Transverse colon (tissue), 4 donors: Measurements from ENCODE around the gene FZD10. TPM values are rescaled to one million over a fixed set of nuclear protein-coding genes. Genes with fewer than 3 reads are reported as not detected.

ENCODE experiments used
- DNase-seq: peaks from one replicate; pipeline ENCODE4 v3.0.0-alpha.2; 2019
- H3K27ac ChIP-seq, 4 donors: fragments of 200-600 bp; sonication (generic); 2 replicates each; pipeline ENCODE4 v1.5.1; 2016 to 2018; ENCODE audit warnings: inconsistent platforms in 4 of 4
- H3K27me3 ChIP-seq: fragments of 200-600 bp; sonication (generic); 2 replicates; pipeline ENCODE4 v1.5.1; 2017; ENCODE audit warnings: inconsistent platforms
- H3K36me3 ChIP-seq, 4 donors: fragments of 200-600 bp; sonication (generic); 2 replicates each; pipeline ENCODE4 v1.5.1; 2017 to 2019; ENCODE audit warnings: inconsistent platforms in 4 of 4
- H3K4me1 ChIP-seq, 4 donors: fragments of 200-600 bp; sonication (generic); 2 replicates each; pipeline ENCODE4 v1.5.1; 2017 to 2020; ENCODE audit warnings: inconsistent platforms in 4 of 4
- H3K4me3 ChIP-seq, 4 donors: fragments of 200-600 bp; sonication (generic); 1 replicate in 1 of 4; 2 replicates in 3 of 4; pipeline versions ENCODE4 v1.5.1 to v1.6.1; 2017 to 2019; ENCODE audit warnings: inconsistent platforms in 4 of 4
- H3K9me3 ChIP-seq, 2 donors: fragments of 200-600 bp; sonication (generic); 2 replicates each; pipeline ENCODE4 v1.5.1; 2017 to 2019; ENCODE audit warnings: inconsistent platforms in 2 of 2
- EP300 ChIP-seq: sonication (generic); formaldehyde crosslinking; IDR thresholded peaks from one replicate; pipeline ENCODE4 v1.6.1; 2017; ENCODE audit warnings: antibody characterized with exemption, low read depth
- POLR2A ChIP-seq: fragments of 450-650 bp; IDR thresholded peaks from one replicate; pipeline ENCODE4 v1.6.1; 2016; ENCODE audit warnings: antibody characterized with exemption, mild to moderate bottlenecking, moderate library complexity
- POLR2AphosphoS5 ChIP-seq, 3 donors: sonication (generic); formaldehyde crosslinking; IDR thresholded peaks; one replicate each; pipeline ENCODE4 v1.6.1; 2016; ENCODE audit warnings: antibody characterized with exemption in 3 of 3
- WGBS, 2 donors: methylation state at CpG; one replicate each; pipeline ENCODE4 v1.1.5; 2018; ENCODE audit warnings: low coverage in 1 of 2; 5-methylcytosine and 5-hydroxymethylcytosine counted together
- in situ Hi-C, 4 donors: fragments of 200-750 bp; cut with MboI; loops; one replicate each; pipeline versions ENCODE4 v1.15.0 to v1.15.1; 2017; ENCODE audit warnings: low sequenced_read_pairs in 3 of 4, low pct_ligation_motif_present in 1 of 4, low pct_unique_long_range_greater_than_20kb in 1 of 4
- intact Hi-C: fragments of 100-400 bp; cut with DNase I; formaldehyde crosslinking; loops from one replicate; pipeline ENCODE4 v1.15.1; 2023; ENCODE audit warnings: low total_unique reads
- total RNA-seq, 4 donors: library from RNA; depleted of rRNA; stranded (reverse); fragments of >200 nt; gene quantifications; one replicate each; pipeline ENCODE4 v1.1.0, GENCODE V29; 2016
- TF ChIP-seq, protein P1 (sequence below), 5 experiments: fragments of 200-600 bp in 3 of 5; fragments of 450-650 bp in 2 of 5; sonication (generic) in 3 of 5; IDR thresholded peaks; 1 replicate in 2 of 5; 2 replicates in 3 of 5; pipeline ENCODE4 v1.5.1; 2016 to 2017; ENCODE audit warnings: antibody characterized with exemption in 5 of 5, inconsistent platforms in 3 of 5, mild to moderate bottlenecking in 2 of 5, moderate library complexity in 1 of 5

The FZD10 gene
- total RNA-seq, 4 donors from 2014 or later: 0.32 to 0.68 TPM; not detected in 2

- no peak overlapping the region for H3K27ac ChIP-seq
- no peaks in the 10 kb centered on the region for H3K36me3 ChIP-seq
- TF ChIP-seq POLR2A (no peak), EP300 (no peak), POLR2AphosphoS5 (IDR thresholded peaks at IDR 0.05) (no peak)
- TF ChIP-seq, protein P1, sequence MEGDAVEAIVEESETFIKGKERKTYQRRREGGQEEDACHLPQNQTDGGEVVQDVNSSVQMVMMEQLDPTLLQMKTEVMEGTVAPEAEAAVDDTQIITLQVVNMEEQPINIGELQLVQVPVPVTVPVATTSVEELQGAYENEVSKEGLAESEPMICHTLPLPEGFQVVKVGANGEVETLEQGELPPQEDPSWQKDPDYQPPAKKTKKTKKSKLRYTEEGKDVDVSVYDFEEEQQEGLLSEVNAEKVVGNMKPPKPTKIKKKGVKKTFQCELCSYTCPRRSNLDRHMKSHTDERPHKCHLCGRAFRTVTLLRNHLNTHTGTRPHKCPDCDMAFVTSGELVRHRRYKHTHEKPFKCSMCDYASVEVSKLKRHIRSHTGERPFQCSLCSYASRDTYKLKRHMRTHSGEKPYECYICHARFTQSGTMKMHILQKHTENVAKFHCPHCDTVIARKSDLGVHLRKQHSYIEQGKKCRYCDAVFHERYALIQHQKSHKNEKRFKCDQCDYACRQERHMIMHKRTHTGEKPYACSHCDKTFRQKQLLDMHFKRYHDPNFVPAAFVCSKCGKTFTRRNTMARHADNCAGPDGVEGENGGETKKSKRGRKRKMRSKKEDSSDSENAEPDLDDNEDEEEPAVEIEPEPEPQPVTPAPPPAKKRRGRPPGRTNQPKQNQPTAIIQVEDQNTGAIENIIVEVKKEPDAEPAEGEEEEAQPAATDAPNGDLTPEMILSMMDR (IDR thresholded peaks at IDR 0.05): no peak
- H3K27me3 ChIP-seq: peaks cover 78% of the 10 kb centered on the region
- H3K4me3 ChIP-seq: no peak overlapping the region
- no peaks in the 10 kb centered on the region for H3K9me3 ChIP-seq
- no peak for DNase-seq
- in situ Hi-C loops (no loop called here), intact Hi-C loops (no loop called here)
- H3K4me1 ChIP-seq: peaks cover 0 to 20% (median 9%) of the 10 kb centered on the region in 4 donors
- 61% methylated on average over 48 of the region's 71 CpGs; no CpG with 5 or more reads in 1 of the 2 donors for WGBS, 2 donors
Measured at GRCh38 chr12:130163461-130164215, 1.4 kb downstream of the FZD10 start.

DNA sequence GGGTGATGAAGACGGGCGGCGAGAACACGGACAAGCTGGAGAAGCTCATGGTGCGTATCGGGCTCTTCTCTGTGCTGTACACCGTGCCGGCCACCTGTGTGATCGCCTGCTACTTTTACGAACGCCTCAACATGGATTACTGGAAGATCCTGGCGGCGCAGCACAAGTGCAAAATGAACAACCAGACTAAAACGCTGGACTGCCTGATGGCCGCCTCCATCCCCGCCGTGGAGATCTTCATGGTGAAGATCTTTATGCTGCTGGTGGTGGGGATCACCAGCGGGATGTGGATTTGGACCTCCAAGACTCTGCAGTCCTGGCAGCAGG is 1.9 kb downstream of the FZD10 start:
- WGBS, 2 donors: 66% methylated on average over 18 of the region's 18 CpGs; no CpG with 5 or more reads in 1 of the 2 donors
- H3K4me3 ChIP-seq: no peak overlapping the region
- in situ Hi-C loops (no loop called here), intact Hi-C loops (no loop called here)
- no peaks in the 10 kb centered on the region for H3K36me3 ChIP-seq
- DNase-seq: no peak
- TF ChIP-seq, protein P1 (IDR thresholded peaks at IDR 0.05): no peak
- TF ChIP-seq EP300: no peak
- no peak for TF ChIP-seq POLR2AphosphoS5 (IDR thresholded peaks at IDR 0.05)
- TF ChIP-seq POLR2A: no peak
- peaks cover 0 to 20% (median 9%) of the 10 kb centered on the region in 4 donors for H3K4me1 ChIP-seq
- no peak overlapping the region for H3K27ac ChIP-seq
- no peaks in the 10 kb centered on the region for H3K9me3 ChIP-seq
- H3K27me3 ChIP-seq: peaks cover 76% of the 10 kb centered on the region

DNA sequence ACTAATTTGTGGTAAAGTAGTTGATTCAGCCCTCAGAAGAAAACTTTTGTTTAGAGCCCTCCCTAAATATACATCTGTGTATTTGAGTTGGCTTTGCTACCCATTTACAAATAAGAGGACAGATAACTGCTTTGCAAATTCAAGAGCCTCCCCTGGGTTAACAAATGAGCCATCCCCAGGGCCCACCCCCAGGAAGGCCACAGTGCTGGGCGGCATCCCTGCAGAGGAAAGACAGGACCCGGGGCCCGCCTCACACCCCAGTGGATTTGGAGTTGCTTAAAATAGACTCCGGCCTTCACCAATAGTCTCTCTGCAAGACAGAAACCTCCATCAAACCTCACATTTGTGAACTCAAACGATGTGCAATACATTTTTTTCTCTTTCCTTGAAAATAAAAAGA is 2.7 kb downstream of the FZD10 start:
- Histone ChIP-seq H3K9me3 (no peaks in the 10 kb centered on the region), H3K27me3 (peaks cover 73% of the 10 kb centered on the region), H3K27ac (no peak overlapping the region), H3K4me3 (no peak overlapping the region), H3K36me3 (no peaks in the 10 kb centered on the region), H3K4me1 (peaks cover 0 to 20% (median 9%) of the 10 kb centered on the region in 4 donors)
- no peak for DNase-seq
- WGBS, 2 donors: 32 to 59% methylated on average over 2 to 5 of the region's 5 CpGs
- TF ChIP-seq EP300: no peak
- TF ChIP-seq POLR2AphosphoS5 (IDR thresholded peaks at IDR 0.05): no peak
- TF ChIP-seq, protein P1 (IDR thresholded peaks at IDR 0.05): no peak
- TF ChIP-seq POLR2A: no peak
- in situ Hi-C loops (no loop called here), intact Hi-C loops (no loop called here)

DNA sequence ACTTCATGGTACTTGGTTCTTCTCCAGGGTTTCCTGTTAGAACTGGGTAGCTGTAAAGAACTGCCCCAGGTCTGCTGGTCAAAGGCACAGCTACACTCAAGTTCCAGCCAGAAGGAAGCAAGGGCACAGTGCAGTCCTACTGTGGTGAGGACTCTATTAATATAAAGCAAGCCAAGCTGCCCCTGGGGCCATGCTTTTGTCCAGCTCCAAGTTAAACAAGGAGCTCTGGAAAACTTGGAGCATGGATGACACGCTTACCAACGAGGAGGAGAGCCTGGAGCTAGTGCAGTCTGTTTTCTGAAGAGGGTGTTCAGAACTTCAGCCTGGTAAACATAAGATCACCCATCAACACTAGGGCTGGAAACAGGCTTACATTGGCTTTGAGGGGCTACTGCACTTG is 4.0 kb downstream of the FZD10 start:
- 71% methylated on average over 2 of the region's 2 CpGs; no CpG with 5 or more reads in 1 of the 2 donors for WGBS, 2 donors
- Histone ChIP-seq H3K36me3 (no peaks in the 10 kb centered on the region), H3K4me3 (no peak overlapping the region), H3K4me1 (peaks cover 0 to 13% (median 4%) of the 10 kb centered on the region in 4 donors), H3K27me3 (peaks cover 59% of the 10 kb centered on the region), H3K27ac (no peak overlapping the region), H3K9me3 (no peaks in the 10 kb centered on the region)
- in situ Hi-C loops (no loop called here), intact Hi-C loops (no loop called here)
- TF ChIP-seq EP300: no peak
- no peak for TF ChIP-seq POLR2AphosphoS5 (IDR thresholded peaks at IDR 0.05)
- TF ChIP-seq, protein P1 (IDR thresholded peaks at IDR 0.05): no peak
- no peak for DNase-seq
